Measurements from ENCODE around the gene ILK. TPM values are rescaled to one million over a fixed set of nuclear protein-coding genes. Genes with fewer than 3 reads are reported as not detected.

Gene ILK
- 140 and 155 TPM in 2 replicates for total RNA-seq

GRCh38 chr11:6603287-6604080, at the start of gene ILK, which contains the start of gene RRP8:
TSS of gene ILK (plus strand) at chr11:6603774. CDS start at chr11:6604272, 498 bp downstream.
TSS of gene RRP8 (minus strand) at chr11:6603616. CDS start at chr11:6603502, 114 bp downstream.

GRCh38 chr11:6612213-6613041, 8.9 kb downstream of the ILK start, which contains the start of gene TAF10:
TSS of gene TAF10 (minus strand) at chr11:6612216. CDS start at chr11:6612189, 27 bp downstream.

DNA sequence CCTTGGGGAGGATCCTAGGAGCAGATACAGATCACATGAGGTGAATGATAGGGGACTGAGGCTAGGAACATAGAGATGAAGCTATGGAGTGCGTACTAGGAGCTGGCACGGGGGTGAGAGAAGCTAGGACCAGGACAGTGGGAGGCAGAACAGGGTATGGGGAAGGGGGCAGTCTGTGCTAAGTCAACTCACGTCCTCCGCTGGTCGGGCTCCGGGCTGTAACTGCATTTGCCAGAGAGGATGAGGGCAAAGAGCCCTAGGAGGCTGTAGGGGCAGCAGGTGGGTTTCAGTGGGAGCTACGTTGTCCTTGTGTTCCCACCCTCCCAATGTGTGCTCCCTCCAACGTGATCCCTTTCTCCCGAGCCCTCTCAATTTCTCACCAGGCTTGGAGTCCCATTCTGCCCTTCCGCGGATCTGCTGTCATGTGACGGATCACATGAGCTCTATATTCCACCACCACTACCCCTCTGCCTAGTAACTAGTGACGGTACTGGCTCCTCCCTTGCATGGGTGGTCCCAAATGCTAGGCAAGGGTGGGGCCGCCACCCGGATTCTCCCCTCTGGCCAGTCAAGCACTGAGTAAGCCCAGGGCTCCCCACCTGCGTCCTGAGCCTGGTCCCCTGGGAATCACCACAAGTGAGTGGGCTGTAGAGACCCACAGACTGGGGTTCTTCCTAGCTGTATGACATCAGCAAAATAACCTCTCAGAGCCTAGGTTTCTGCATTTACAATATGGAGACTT, 15.6 kb downstream of the ILK start, which contains the start of gene TPP1:
TSS of gene TPP1 (minus strand) at position 419 of the 742 bp plus-strand sequence. CDS start at position 397, 22 bp downstream.

DNA sequence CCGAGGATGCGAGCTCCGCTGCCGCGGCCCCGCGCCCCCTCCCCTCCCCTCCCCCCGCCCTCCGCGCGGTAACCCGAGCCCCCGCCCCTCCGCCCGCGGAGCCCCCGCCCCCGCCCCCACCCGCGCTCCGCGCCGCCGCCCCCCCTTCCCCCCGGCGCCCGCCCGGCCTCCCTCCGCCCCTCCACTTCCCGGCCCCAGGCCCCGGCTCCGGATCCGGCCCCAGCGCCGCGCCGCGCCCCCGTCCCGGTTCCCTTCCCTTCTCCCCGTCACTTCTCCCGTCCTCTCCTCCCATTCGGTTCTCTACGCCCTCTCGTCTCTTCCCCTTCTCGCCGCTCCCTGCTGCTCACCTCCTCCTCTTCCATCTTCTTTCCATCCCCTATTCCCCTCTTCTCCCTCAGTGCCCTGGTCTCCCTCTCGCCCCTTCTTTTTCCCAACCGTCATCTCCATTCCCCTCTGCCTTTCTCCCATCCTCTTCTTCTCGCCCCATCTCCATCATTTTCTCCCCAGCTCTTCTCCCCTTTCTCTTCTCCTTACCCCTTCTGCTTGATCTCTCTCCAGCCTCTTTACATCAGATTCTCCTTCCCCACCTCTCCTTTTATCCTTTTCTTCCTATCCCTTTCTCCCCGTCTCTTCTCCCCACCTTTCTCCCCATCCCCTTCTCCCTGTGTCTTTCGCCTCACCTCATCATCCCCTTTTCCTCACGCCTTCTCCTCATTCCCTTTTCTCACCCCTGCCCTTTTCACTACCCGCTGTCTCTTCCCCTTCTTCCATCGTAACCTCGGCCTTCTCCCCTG, 52.4 kb downstream of the ILK start, which contains the start of gene DCHS1:
TSS of gene DCHS1 (minus strand) at position 20 of the 794 bp plus-strand sequence. CDS start 14,196 bp downstream, outside the sequence.

Other genes with a start within 250 kb of the ILK start
- gene SMPD1, start 213.3 kb upstream of the ILK start, total RNA-seq, result 35.7 and 42.1 TPM in 2 replicates
- 38.1 and 57.8 TPM in 2 replicates for gene APBB1, start 184.7 kb upstream of the ILK start, total RNA-seq
- 0.33 and 0.67 TPM in 2 replicates for gene HPX, start 162.8 kb upstream of the ILK start, total RNA-seq
- gene TRIM3, start 129.8 kb upstream of the ILK start, total RNA-seq, result 16.7 and 19.9 TPM in 2 replicates
- 57.9 and 65.0 TPM in 2 replicates for gene ARFIP2, start 122.4 kb upstream of the ILK start, total RNA-seq
- 25.5 and 30.2 TPM in 2 replicates for gene TIMM10B, start 122.3 kb upstream of the ILK start, total RNA-seq
- 3.3 and 4.5 TPM in 2 replicates for gene DNHD1, start 106.5 kb upstream of the ILK start, total RNA-seq
- 11.1 and 18.5 TPM in 2 replicates for gene RRP8, start 158 bp upstream of the ILK start, total RNA-seq
- 20.3 and 26.8 TPM in 2 replicates for gene TAF10, start 8.4 kb downstream of the ILK start, total RNA-seq
- gene TPP1, start 15.6 kb downstream of the ILK start, total RNA-seq, result 118 and 183 TPM in 2 replicates
- gene DCHS1, start 52.0 kb downstream of the ILK start, total RNA-seq, result 58.5 and 108 TPM in 2 replicates
- 56.8 and 60.4 TPM in 2 replicates for gene MRPL17, start 79.6 kb downstream of the ILK start, total RNA-seq
- gene OR2AG2, start 168.2 kb downstream of the ILK start, total RNA-seq, result 0.29 and 0.33 TPM in 2 replicates
- under 0.01 TPM in 1 of 2 replicates, not detected in the other for gene OR2AG1, start 179.2 kb downstream of the ILK start, total RNA-seq
- 0.33 and 0.38 TPM in 2 replicates for gene OR6A2, start 195.9 kb downstream of the ILK start, total RNA-seq
- gene OR10A5, start 241.9 kb downstream of the ILK start, total RNA-seq, result not detected in 2 replicates

Measured in vein endothelial cell (primary cell).